ENCODE data around the gene SCPEP1. TPM values are rescaled to one million over a fixed set of nuclear protein-coding genes. Genes with fewer than 3 reads are reported as not detected.

The SCPEP1 gene
- total RNA-seq, 1 donor from 2014 or later = 176 TPM

DNA sequence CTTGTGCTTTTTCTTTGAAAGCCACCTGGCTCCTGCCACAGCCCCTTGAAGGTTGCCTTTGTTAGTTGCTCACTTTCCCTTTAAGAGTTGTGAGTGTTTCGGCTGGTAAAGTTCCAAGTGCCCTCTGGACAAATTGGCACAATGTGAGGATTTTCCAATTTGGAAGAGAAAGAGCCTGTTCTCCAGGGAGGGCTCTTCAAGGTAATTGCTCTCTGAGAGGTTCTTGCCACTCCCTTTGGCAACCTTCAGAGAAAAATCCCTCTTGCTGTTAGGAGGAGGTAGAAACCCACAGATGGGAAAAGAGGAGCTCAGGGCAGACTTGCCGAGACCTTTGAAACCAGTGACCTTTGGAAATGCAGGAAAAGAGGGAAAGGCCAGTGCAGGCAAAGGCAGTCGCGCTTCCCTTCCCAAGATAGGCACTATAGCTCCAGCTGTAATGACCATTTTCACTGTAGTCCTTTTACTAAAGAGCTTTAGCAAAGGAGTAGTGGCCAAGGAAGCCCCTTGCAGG is 58.1 kb downstream of the SCPEP1 start:
- TF ChIP-seq, protein P1, sequence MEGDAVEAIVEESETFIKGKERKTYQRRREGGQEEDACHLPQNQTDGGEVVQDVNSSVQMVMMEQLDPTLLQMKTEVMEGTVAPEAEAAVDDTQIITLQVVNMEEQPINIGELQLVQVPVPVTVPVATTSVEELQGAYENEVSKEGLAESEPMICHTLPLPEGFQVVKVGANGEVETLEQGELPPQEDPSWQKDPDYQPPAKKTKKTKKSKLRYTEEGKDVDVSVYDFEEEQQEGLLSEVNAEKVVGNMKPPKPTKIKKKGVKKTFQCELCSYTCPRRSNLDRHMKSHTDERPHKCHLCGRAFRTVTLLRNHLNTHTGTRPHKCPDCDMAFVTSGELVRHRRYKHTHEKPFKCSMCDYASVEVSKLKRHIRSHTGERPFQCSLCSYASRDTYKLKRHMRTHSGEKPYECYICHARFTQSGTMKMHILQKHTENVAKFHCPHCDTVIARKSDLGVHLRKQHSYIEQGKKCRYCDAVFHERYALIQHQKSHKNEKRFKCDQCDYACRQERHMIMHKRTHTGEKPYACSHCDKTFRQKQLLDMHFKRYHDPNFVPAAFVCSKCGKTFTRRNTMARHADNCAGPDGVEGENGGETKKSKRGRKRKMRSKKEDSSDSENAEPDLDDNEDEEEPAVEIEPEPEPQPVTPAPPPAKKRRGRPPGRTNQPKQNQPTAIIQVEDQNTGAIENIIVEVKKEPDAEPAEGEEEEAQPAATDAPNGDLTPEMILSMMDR (IDR thresholded peaks at IDR 0.05) = no peak
- ATAC-seq (peak; percentile 67), DNase-seq (no peak)
- intact Hi-C loops (cut with DNase I) = no loop called here
- Histone ChIP-seq H3K27ac (peak overlapping the region; percentile 70), H3K4me1 (peaks cover 5% of the 10 kb centered on the region), H3K9me3 (no peaks in the 10 kb centered on the region), H3K27me3 (no peaks in the 10 kb centered on the region), H3K4me3 (no peak overlapping the region), H3K36me3 (no peaks in the 10 kb centered on the region)

DNA sequence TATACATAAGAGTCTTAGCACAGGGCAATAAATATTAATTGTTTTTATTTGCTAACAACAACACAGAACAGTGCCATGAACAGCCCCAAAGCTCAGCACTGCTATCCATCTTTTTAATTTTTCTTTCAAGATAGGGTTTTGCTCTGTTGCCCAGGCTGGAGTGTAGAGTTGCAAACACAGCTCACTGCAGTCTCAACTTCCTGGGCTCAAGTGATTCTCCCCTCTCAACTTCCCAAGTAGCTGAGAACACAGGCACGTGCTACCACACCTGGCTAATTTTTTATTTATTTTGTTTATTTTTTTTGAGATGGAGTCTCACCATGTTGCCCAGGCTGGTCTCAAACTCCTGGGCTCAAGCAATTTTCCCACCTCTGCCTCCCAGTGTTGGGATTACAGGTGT is 59.5 kb downstream of the SCPEP1 start:
- TF ChIP-seq, protein P1 (IDR thresholded peaks at IDR 0.05) = no peak
- DNase-seq (no peak), ATAC-seq (no peak)
- intact Hi-C loops (cut with DNase I) = no loop called here
- Histone ChIP-seq H3K9me3 (no peaks in the 10 kb centered on the region), H3K27ac (no peak overlapping the region), H3K27me3 (no peaks in the 10 kb centered on the region), H3K4me3 (no peak overlapping the region), H3K4me1 (peaks cover 5% of the 10 kb centered on the region), H3K36me3 (no peaks in the 10 kb centered on the region)

DNA sequence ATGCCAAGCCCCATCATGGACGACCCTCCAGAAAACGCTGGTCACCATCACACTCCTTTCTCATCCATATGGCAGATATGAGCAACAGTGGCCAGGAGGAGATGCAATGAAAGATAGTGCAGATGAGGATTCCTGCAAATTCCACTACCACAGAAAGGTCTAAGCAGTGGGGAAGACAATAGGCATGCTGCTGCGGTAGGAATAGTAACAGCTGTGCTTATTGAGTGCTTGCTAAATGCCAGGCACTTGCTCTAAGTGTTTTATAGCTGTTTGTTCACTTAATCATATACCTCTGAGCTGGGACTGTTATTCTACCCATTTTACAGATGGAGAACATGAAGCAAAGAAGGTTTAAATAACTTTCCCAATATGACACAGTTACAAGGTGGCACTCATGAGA is 60.6 kb downstream of the SCPEP1 start:
- peaks cover 5% of the 10 kb centered on the region for H3K4me1 ChIP-seq
- no peaks in the 10 kb centered on the region for H3K36me3 ChIP-seq
- TF ChIP-seq, protein P1 (IDR thresholded peaks at IDR 0.05) = no peak
- DNase-seq (no peak), ATAC-seq (no peak)
- no peaks in the 10 kb centered on the region for H3K9me3 ChIP-seq
- H3K4me3 ChIP-seq = no peak overlapping the region
- intact Hi-C loops (cut with DNase I) = no loop called here
- H3K27ac ChIP-seq = no peak overlapping the region
- no peaks in the 10 kb centered on the region for H3K27me3 ChIP-seq

DNA sequence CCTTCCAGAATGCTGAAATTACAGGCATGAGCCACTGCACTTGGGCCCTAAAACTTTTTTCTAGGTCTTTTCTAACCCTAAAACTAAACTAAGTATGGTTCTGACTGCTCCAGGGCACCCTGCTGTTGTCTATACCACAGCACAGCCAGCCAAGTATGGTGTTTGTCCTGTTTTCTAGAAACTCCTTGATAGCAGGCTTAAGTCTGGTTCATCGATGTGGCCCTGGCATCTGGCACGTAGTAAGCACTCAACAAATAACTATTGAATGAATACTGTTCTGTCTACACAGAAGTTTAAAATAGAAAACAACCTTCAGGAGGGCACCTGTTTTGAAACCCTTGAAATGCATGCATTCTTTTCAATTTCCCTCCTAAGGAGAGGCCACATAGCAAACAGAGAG is 62.6 kb downstream of the SCPEP1 start:
- no peaks in the 10 kb centered on the region for H3K9me3 ChIP-seq
- no peaks in the 10 kb centered on the region for H3K36me3 ChIP-seq
- TF ChIP-seq, protein P1 (IDR thresholded peaks at IDR 0.05) = no peak
- ATAC-seq = no peak
- no peak overlapping the region for H3K4me3 ChIP-seq
- intact Hi-C loops (cut with DNase I) = loop anchor here (10.0 kb wide), 1 partner anchor 676 kb away; no protein-coding TSS in a partner anchor
- peaks cover 8% of the 10 kb centered on the region for H3K27me3 ChIP-seq
- no peak for DNase-seq
- peaks cover 4% of the 10 kb centered on the region for H3K4me1 ChIP-seq
- no peak overlapping the region for H3K27ac ChIP-seq

DNA sequence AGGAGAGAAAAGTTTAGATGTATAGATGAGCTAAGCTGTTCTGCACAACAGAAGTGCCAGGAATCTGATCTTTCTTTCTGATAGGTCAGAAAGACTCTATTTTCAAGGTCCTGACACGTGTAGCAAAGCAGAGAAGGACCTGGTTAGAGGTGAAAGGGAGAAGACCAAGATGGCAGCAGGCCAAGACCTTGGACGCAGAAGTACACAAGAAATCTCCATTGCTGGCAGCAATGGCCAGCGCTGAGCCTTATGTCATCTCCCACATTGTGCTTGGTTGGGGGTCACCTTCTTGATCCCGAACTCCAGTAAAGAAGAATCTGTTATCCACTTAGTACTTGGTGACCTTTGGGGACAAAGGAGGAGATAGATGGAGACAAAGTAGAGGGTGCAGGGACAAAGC is 65.3 kb downstream of the SCPEP1 start:
- no peak overlapping the region for H3K4me3 ChIP-seq
- TF ChIP-seq, protein P1 (IDR thresholded peaks at IDR 0.05) = no peak
- H3K27ac ChIP-seq = no peak overlapping the region
- no peaks in the 10 kb centered on the region for H3K36me3 ChIP-seq
- DNase-seq (no peak), ATAC-seq (no peak)
- peaks cover 16% of the 10 kb centered on the region for H3K27me3 ChIP-seq
- H3K9me3 ChIP-seq = no peaks in the 10 kb centered on the region
- H3K4me1 ChIP-seq = peaks cover 4% of the 10 kb centered on the region
- intact Hi-C loops (cut with DNase I) = loop anchor here (10.0 kb wide), 1 partner anchor 678 kb away; no protein-coding TSS in a partner anchor
